Peyer's patch (tissue), 4 donors: ENCODE results near the gene VAMP8.

Experiments
- CTCF ChIP-seq, 6 experiments: fragments of 450-650 bp in 4 of 6; fragments of 200-600 bp in 2 of 6; sonication (generic) in 1 of 6; IDR thresholded peaks; one replicate each; pipeline ENCODE4 v1.5.1; 2017 to 2019; ENCODE audit warnings: antibody characterized with exemption in 6 of 6, mild to moderate bottlenecking in 3 of 6, moderate library complexity in 1 of 6
- POLR2A ChIP-seq, 2 donors: fragments of 450-650 bp; IDR thresholded peaks; one replicate each; pipeline ENCODE4 v1.5.1; 2017; ENCODE audit warnings: antibody characterized with exemption in 2 of 2, mild to moderate bottlenecking in 2 of 2, moderate library complexity in 2 of 2

- no peak for TF ChIP-seq CTCF (IDR thresholded peaks at IDR 0.05)
- TF ChIP-seq POLR2A (IDR thresholded peaks at IDR 0.05): no peak
Measured at GRCh38 chr2:85583667-85584353, 6.4 kb downstream of the VAMP8 start.
